ENCODE data around the gene SARS1. TPM values are rescaled to one million over a fixed set of nuclear protein-coding genes. Genes with fewer than 3 reads are reported as not detected.

Gene SARS1
- total and polyA plus RNA-seq, 2 of the 13 experiments (the other 11 are each of a cell fraction or from before 2014, with no cell fraction given), result 103 to 134 TPM

DNA sequence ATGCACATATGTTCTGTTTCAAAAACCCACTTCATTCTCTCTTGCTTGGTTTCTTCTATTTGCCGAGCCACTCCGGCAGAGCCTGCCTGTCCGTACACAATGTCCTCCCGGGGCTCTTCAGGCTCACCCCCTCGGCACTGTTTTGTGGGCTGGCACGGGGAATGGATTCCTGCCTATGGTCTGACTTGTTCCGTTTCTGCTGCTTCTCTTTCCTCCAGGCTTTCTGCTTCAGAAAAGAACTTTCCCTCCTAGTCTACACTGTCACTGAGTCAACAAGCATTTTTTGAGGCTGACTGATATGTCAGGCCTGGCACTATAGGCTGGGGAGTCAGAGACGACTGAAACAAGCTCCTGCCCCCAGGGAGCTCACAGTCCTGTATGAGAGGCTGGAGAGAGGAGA is 28.4 kb upstream of the SARS1 start:
- Histone ChIP-seq H3K27ac (ENCODE audit: extremely low read length, insufficient read depth, low read length) (no peak overlapping the region), H3K9me3 (ENCODE audit: low read length) (no peaks in the 10 kb centered on the region), H3K4me1 (ENCODE audit: insufficient read depth, low read length) (peaks cover 57% of the 10 kb centered on the region), H3K36me3 (replicated peaks in 1 of 2; ENCODE audit: control insufficient read depth in 1 of 2, insufficient read depth in 2 of 2, low read length in 2 of 2) (no peaks in the 10 kb centered on the region), H3K4me2 (ENCODE audit: low read depth, low read length) (peak overlapping the region; percentile 74), H3K4me3 (replicated peaks in 1 of 3; ENCODE audit: insufficient read depth in 1 of 3, low read depth in 2 of 3, low read length in 3 of 3) (peak overlapping the region; percentile 9 to 39 (median 24); a peak in 5 of 6 replicates), H4K20me1 (ENCODE audit: insufficient read depth, low read length) (no peaks in the 10 kb centered on the region), H3K79me2 (ENCODE audit: insufficient read depth, low read length) (no peaks in the 10 kb centered on the region), H2AFZ (ENCODE audit: low read length) (no peak overlapping the region), H3K9ac (ENCODE audit: insufficient read depth, low read depth, low read length) (peak overlapping the region; percentile 5; the same call in 1 of the 2 replicates), H3K27me3 (ENCODE audit: control insufficient read depth in 1 of 2, insufficient read depth in 2 of 2, low read length in 2 of 2) (peaks cover 2 to 4% of the 10 kb centered on the region in 2 experiments; a peak in 2 of 5 replicates)
- WGBS (ENCODE audit: low lambda C conversion rate), result under 1% methylated on average over 8 of the region's 8 CpGs
- no TSS peak for BruUV-seq (replicated peaks)
- intact Hi-C loops (cut with micrococcal nuclease; ENCODE audit: unreplicated experiment), result no loop called here
- DNase-seq (ENCODE audit: low spot score) (no peak), FAIRE-seq (no peak), ATAC-seq (peak; percentile 38)
- in situ Hi-C loops (cut with HindIII; ENCODE audit: extremely low pct_ligation_motif_present, low pct_unique_long_range_greater_than_20kb), result no loop called here
- ChIA-PET POLR2A (interaction anchor here (0.7 to 1.0 kb wide), 2 partner anchors 85 to 91 kb away, joined by 3 read pairs; no protein-coding TSS in a partner anchor), CTCF (ENCODE audit: low intra/inter-chr PET ratio, low total read pairs) (no interaction called here)
- TF ChIP-seq, protein P1, sequence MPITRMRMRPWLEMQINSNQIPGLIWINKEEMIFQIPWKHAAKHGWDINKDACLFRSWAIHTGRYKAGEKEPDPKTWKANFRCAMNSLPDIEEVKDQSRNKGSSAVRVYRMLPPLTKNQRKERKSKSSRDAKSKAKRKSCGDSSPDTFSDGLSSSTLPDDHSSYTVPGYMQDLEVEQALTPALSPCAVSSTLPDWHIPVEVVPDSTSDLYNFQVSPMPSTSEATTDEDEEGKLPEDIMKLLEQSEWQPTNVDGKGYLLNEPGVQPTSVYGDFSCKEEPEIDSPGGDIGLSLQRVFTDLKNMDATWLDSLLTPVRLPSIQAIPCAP (CRISPR knock-in tag; IDR thresholded peaks at IDR 0.05; ENCODE audit: low read depth), result no peak
- TF ChIP-seq HOXA9 (CRISPR knock-in tag; IDR thresholded peaks at IDR 0.05; ENCODE audit: borderline replicate concordance), result no peak
- TF ChIP-seq, protein P2, sequence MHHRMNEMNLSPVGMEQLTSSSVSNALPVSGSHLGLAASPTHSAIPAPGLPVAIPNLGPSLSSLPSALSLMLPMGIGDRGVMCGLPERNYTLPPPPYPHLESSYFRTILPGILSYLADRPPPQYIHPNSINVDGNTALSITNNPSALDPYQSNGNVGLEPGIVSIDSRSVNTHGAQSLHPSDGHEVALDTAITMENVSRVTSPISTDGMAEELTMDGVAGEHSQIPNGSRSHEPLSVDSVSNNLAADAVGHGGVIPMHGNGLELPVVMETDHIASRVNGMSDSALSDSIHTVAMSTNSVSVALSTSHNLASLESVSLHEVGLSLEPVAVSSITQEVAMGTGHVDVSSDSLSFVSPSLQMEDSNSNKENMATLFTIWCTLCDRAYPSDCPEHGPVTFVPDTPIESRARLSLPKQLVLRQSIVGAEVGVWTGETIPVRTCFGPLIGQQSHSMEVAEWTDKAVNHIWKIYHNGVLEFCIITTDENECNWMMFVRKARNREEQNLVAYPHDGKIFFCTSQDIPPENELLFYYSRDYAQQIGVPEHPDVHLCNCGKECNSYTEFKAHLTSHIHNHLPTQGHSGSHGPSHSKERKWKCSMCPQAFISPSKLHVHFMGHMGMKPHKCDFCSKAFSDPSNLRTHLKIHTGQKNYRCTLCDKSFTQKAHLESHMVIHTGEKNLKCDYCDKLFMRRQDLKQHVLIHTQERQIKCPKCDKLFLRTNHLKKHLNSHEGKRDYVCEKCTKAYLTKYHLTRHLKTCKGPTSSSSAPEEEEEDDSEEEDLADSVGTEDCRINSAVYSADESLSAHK (CRISPR knock-in tag; IDR thresholded peaks at IDR 0.05; ENCODE audit: borderline replicate concordance), result no peak
- TF ChIP-seq ZNF333 (CRISPR knock-in tag; IDR thresholded peaks at IDR 0.05; ENCODE audit: borderline replicate concordance), result no peak
- TF ChIP-seq ZNF572 (CRISPR knock-in tag; IDR thresholded peaks at IDR 0.05), result no peak
- peak; percentile 18; the same call in 1 of the 2 replicates for TF ChIP-seq SAP130 (CRISPR knock-in tag; IDR thresholded peaks at IDR 0.05; ENCODE audit: low read depth)
- no peak for TF ChIP-seq ZZZ3 (CRISPR knock-in tag; IDR thresholded peaks at IDR 0.05; ENCODE audit: borderline replicate concordance)
- no peak for TF ChIP-seq ARNT2 (CRISPR knock-in tag; IDR thresholded peaks at IDR 0.05; ENCODE audit: low read depth)
- no peak for TF ChIP-seq ZC3H13 (CRISPR knock-in tag; IDR thresholded peaks at IDR 0.05)
- TF ChIP-seq, protein P3, sequence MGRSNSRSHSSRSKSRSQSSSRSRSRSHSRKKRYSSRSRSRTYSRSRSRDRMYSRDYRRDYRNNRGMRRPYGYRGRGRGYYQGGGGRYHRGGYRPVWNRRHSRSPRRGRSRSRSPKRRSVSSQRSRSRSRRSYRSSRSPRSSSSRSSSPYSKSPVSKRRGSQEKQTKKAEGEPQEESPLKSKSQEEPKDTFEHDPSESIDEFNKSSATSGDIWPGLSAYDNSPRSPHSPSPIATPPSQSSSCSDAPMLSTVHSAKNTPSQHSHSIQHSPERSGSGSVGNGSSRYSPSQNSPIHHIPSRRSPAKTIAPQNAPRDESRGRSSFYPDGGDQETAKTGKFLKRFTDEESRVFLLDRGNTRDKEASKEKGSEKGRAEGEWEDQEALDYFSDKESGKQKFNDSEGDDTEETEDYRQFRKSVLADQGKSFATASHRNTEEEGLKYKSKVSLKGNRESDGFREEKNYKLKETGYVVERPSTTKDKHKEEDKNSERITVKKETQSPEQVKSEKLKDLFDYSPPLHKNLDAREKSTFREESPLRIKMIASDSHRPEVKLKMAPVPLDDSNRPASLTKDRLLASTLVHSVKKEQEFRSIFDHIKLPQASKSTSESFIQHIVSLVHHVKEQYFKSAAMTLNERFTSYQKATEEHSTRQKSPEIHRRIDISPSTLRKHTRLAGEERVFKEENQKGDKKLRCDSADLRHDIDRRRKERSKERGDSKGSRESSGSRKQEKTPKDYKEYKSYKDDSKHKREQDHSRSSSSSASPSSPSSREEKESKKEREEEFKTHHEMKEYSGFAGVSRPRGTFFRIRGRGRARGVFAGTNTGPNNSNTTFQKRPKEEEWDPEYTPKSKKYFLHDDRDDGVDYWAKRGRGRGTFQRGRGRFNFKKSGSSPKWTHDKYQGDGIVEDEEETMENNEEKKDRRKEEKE (IDR thresholded peaks at IDR 0.05), result no peak
- TF ChIP-seq SP2 (CRISPR knock-in tag; IDR thresholded peaks at IDR 0.05), result no peak
- TF ChIP-seq MTF2 (CRISPR knock-in tag; IDR thresholded peaks at IDR 0.05; ENCODE audit: borderline replicate concordance), result no peak
- no peak for TF ChIP-seq ZNF10 (CRISPR knock-in tag; IDR thresholded peaks at IDR 0.05; ENCODE audit: borderline replicate concordance, low read depth)
- no peak for TF ChIP-seq NFIC (IDR thresholded peaks at IDR 0.05; ENCODE audit: low read length)
- TF ChIP-seq, protein P4, sequence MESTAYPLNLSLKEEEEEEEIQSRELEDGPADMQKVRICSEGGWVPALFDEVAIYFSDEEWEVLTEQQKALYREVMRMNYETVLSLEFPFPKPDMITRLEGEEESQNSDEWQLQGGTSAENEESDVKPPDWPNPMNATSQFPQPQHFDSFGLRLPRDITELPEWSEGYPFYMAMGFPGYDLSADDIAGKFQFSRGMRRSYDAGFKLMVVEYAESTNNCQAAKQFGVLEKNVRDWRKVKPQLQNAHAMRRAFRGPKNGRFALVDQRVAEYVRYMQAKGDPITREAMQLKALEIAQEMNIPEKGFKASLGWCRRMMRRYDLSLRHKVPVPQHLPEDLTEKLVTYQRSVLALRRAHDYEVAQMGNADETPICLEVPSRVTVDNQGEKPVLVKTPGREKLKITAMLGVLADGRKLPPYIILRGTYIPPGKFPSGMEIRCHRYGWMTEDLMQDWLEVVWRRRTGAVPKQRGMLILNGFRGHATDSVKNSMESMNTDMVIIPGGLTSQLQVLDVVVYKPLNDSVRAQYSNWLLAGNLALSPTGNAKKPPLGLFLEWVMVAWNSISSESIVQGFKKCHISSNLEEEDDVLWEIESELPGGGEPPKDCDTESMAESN (CRISPR knock-in tag; conservative IDR thresholded peaks at IDR 0.05), result peak; percentile 73; the same call in 1 of the 2 replicates
- peak; percentile 63; the same call in 1 of the 2 replicates for TF ChIP-seq ZSCAN29 (CRISPR knock-in tag; conservative IDR thresholded peaks at IDR 0.05)
- TF ChIP-seq SP4 (CRISPR knock-in tag; IDR thresholded peaks at IDR 0.05), result no peak

All from HepG2 (cell line).